Tibial artery (tissue), 4 donors: ENCODE measurements around the gene FKBP10.
"Not testable (repeated sequence)": the region's sequence is repeated elsewhere in the genome, so short reads cannot be mapped to it uniquely, and the experiment has no call there.

Experiments
- DNase-seq, 2 donors: peaks; one replicate each; pipeline ENCODE4 v3.0.0-alpha.2; 2019
- H3K27ac ChIP-seq, 2 donors: fragments of 200-600 bp; sonication (generic) in 1 of 2; 1 replicate in 1 of 2; 2 replicates in 1 of 2; pipeline ENCODE4 v1.5.1; 2018 to 2019; ENCODE audit warnings: mild to moderate bottlenecking in 1 of 2
- H3K27me3 ChIP-seq, 2 donors: fragments of 200-600 bp; sonication (generic) in 1 of 2; one replicate each; pipeline versions ENCODE4 v1.5.1 to v1.6.0; 2016 to 2019
- H3K36me3 ChIP-seq, 3 donors: fragments of 200-600 bp; sonication (generic) in 2 of 3; one replicate each; pipeline ENCODE4 v1.5.1; 2016 to 2019; ENCODE audit warnings: mild to moderate bottlenecking in 2 of 3
- H3K4me1 ChIP-seq, 4 donors: fragments of 200-600 bp; sonication (generic) in 2 of 4; 1 replicate in 3 of 4; 2 replicates in 1 of 4; pipeline ENCODE4 v1.5.1; 2016 to 2019
- H3K4me3 ChIP-seq, 2 donors: fragments of 200-600 bp; sonication (generic) in 1 of 2; 1 replicate in 1 of 2; 2 replicates in 1 of 2; pipeline ENCODE4 v1.5.1; 2018 to 2019; ENCODE audit warnings: mild to moderate bottlenecking in 2 of 2
- H3K9me3 ChIP-seq, 3 donors: fragments of 200-600 bp; sonication (generic) in 1 of 3; one replicate each; pipeline ENCODE4 v1.5.1; 2016 to 2019
- intact Hi-C: fragments of 100-400 bp; cut with DNase I; formaldehyde crosslinking; loops from one replicate; pipeline ENCODE4 v1.15.0; 2023; ENCODE audit warnings: low total_unique reads
- TF ChIP-seq, protein P1 (sequence below), 2 experiments: fragments of 200-600 bp in 1 of 2; fragments of 450-650 bp in 1 of 2; IDR thresholded peaks; one replicate each; pipeline ENCODE4 v1.5.1; 2017 to 2019; ENCODE audit warnings: antibody characterized with exemption in 2 of 2, mild to moderate bottlenecking in 1 of 2, moderate library complexity in 1 of 2

The FKBP10 gene

DNA sequence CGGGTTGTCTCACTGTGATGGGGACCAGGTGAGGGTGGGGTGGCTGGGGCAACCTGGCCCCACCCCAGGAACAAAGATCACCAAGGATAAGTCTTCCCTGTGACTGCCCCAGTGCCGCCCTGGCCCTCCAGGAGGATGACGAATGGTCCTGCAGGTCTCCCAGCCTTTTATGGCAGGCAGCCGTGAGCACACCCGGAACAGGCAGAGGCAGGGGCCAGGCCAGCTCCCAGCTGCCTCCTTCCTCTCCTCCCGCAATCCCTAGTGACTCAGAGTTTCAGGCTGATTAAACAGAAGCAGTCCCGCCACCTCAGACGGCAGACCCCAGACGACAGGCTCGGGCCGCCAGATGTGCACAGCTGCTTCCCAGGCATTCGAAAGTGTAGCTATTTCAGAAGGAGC, 39.6 kb upstream of the FKBP10 start:
- H3K36me3 ChIP-seq, result peaks cover 0 to 50% (median 28%) of the 10 kb centered on the region in 3 donors
- no peak for DNase-seq
- H3K27ac ChIP-seq, result no peak overlapping the region
- H3K4me1 ChIP-seq, result peaks cover 0 to 64% (median 16%) of the 10 kb centered on the region in 4 donors
- intact Hi-C loops, result no loop called here
- no peaks in the 10 kb centered on the region for H3K27me3 ChIP-seq
- no peaks in the 10 kb centered on the region for H3K9me3 ChIP-seq
- TF ChIP-seq, protein P1, sequence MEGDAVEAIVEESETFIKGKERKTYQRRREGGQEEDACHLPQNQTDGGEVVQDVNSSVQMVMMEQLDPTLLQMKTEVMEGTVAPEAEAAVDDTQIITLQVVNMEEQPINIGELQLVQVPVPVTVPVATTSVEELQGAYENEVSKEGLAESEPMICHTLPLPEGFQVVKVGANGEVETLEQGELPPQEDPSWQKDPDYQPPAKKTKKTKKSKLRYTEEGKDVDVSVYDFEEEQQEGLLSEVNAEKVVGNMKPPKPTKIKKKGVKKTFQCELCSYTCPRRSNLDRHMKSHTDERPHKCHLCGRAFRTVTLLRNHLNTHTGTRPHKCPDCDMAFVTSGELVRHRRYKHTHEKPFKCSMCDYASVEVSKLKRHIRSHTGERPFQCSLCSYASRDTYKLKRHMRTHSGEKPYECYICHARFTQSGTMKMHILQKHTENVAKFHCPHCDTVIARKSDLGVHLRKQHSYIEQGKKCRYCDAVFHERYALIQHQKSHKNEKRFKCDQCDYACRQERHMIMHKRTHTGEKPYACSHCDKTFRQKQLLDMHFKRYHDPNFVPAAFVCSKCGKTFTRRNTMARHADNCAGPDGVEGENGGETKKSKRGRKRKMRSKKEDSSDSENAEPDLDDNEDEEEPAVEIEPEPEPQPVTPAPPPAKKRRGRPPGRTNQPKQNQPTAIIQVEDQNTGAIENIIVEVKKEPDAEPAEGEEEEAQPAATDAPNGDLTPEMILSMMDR (IDR thresholded peaks at IDR 0.05), result no peak
- no peak overlapping the region for H3K4me3 ChIP-seq

DNA sequence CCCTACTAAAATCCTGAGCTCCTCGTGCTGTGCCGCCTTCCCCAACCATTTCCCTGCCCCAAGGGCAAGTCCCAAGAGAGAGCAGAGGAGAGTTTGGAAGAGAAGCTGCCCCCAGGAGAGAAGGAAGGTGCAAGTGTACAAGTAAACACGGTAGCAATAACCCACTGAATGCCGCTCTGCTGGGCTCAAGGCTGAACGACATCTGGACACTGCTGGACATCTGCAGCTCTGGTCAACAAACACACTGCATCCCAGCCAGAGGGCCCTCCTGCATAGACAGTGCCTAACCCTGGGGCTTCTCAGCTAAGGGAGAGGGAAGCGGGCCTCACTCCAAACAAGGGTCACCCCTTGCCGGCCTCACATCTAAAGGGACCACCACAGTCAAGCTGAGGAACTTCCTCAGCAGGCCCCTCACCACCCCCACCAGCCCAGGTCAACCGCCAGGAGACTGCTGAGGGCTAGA, 39.0 kb upstream of the FKBP10 start:
- Histone ChIP-seq H3K9me3 (no peaks in the 10 kb centered on the region), H3K4me1 (peaks cover 0 to 67% (median 17%) of the 10 kb centered on the region in 4 donors), H3K27ac (no peak overlapping the region), H3K27me3 (no peaks in the 10 kb centered on the region), H3K36me3 (peaks cover 0 to 44% (median 24%) of the 10 kb centered on the region in 3 donors), H3K4me3 (no peak overlapping the region)
- DNase-seq, result no peak
- TF ChIP-seq, protein P1 (IDR thresholded peaks at IDR 0.05), result no peak
- intact Hi-C loops, result no loop called here

DNA sequence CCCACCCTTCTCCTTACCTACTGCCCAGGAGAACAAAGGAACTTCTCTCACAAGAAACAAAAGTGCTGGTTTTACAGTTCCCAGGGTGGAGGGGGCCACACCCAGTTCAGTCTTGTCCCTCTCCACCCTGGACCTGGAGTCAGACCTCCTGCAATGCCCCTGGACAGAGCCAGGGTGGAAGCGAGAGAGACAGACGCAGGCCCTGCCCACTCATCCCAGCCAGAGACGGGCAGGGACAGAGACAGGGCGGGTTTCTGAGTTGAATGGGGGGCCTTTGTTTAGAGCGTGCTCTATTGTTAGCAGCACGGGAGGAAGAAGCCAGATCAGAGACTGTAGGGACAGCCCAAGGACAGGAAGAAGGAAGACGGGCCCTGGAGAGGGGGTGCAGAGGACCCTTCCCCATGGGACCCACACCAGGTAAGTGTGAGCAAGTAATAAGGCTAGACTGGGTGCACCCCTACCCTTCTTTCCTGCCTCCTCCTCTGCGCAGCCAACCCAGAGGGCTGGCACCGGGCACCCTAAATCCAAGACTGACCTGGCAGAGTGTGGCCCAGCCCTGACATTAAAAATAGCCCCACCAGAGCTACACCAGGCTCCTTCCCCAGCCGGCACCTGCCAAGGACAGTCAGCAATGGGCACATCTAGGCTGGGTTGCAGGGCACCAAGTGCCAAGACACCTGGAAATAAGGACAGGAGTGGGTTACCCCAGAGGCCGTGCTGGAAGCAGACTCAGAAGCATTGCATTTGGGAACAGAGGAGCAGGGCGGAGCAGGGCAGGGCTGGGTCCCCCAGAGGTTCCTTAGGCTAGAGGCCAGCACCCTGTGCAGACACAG, 37.2 kb upstream of the FKBP10 start:
- H3K36me3 ChIP-seq, result peaks cover 0 to 26% (median 8%) of the 10 kb centered on the region in 3 donors
- intact Hi-C loops, result no loop called here
- no peak overlapping the region for H3K27ac ChIP-seq
- DNase-seq, result no peak
- H3K4me3 ChIP-seq, result no peak overlapping the region
- H3K9me3 ChIP-seq, result no peaks in the 10 kb centered on the region
- H3K27me3 ChIP-seq, result no peaks in the 10 kb centered on the region
- peaks cover 0 to 67% (median 17%) of the 10 kb centered on the region in 4 donors for H3K4me1 ChIP-seq
- TF ChIP-seq, protein P1 (IDR thresholded peaks at IDR 0.05), result no peak

DNA sequence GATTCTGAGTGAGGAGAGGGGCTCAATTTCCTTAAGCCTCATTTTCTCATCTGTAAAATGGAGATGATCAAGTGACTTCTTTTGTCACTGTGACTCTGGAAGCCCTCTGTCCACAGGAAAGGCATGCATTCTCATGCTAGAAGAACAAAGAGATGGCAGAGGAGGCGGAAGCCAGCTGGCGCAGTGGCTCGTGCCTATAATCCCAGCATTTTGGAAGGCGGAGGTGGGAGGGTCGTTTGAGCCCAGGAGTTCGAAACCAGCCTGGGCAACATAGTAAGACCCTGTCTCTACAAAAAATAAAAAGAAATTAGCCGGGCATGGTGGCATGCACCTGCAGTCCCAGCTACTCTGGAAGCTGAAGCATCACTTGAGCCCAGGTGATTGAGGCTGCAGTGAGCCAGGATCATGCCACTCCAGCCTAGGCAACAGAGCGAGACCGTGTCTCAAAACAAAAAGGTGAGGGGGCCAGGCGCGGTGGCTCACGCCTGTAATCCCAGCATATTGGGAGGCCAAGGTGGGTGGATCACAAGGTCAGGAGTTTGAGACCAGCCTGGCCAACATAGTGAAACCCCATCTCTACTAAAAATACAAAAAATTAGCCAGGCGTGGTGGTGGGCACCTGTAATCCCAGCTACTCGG, 36.4 kb upstream of the FKBP10 start:
- intact Hi-C loops, H3K27ac ChIP-seq, DNase-seq, H3K4me3 ChIP-seq, H3K27me3 ChIP-seq, H3K9me3 ChIP-seq: not testable (repeated sequence)
- Histone ChIP-seq H3K4me1 (peaks cover 0 to 68% (median 17%) of the 10 kb centered on the region in 4 donors), H3K36me3 (peaks cover 0 to 18% (median 2%) of the 10 kb centered on the region in 3 donors)

DNA sequence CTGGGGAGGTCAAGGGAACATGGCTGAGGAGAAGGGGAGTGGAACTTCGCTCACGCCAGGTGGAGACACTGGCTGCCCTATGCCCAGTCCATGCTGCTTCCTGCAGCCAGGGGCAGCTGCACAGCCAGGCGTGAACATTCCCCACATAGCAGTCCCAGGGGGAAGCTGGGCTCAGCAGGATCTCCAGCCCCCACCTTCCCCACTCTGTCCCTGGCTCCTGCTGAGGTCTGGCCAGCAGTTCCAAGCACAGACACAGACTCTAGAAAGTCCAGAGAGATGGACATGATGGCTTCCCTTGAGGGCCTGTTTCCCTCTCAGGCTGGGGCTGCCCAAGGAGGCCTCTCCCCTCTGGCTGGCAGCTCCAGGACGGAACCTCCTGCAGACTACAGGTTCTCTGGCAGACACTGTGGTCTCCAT, 35.6 kb upstream of the FKBP10 start:
- peak overlapping the region; percentile 30 to 50 for H3K27ac ChIP-seq
- TF ChIP-seq, protein P1 (IDR thresholded peaks at IDR 0.05), result peak; percentile 10 to 12
- no peak overlapping the region for H3K4me3 ChIP-seq
- DNase-seq, result no peak
- peaks cover 0 to 13% (median 0%) of the 10 kb centered on the region in 3 donors for H3K36me3 ChIP-seq
- no peaks in the 10 kb centered on the region for H3K9me3 ChIP-seq
- peaks cover 0 to 2% of the 10 kb centered on the region in 2 donors for H3K27me3 ChIP-seq
- H3K4me1 ChIP-seq, result peaks cover 0 to 71% (median 18%) of the 10 kb centered on the region in 4 donors
- intact Hi-C loops, result no loop called here
